K562 (cell line): ENCODE data around the gene KIF18B. TPM values are rescaled to one million over a fixed set of nuclear protein-coding genes. Genes with fewer than 3 reads are reported as not detected.
A peak's percentile ranks its signal among the peaks of the same experiment; 100 is the strongest.
"Not testable (repeated sequence)": the region's sequence is repeated elsewhere in the genome, so short reads cannot be mapped to it uniquely, and the experiment has no call there.

Experiments
- ATAC-seq: fragments of 200-7000 bp; cut with Tn5 transposase; 3 replicates; pipeline ENCODE4 v1.9.1; 2020; ENCODE audit warnings: moderate library complexity
- BruUV-seq: library from RNA; stranded (reverse); fragments of 400-500 nt; replicated peaks from 2 replicates; lab custom pipeline; 2021; lab: Mats Ljungman, UMichigan
- CTCF ChIA-PET: fragments of 300-600 bp; formaldehyde crosslinking; extraction: SDS; loops from one replicate; lab custom pipeline; 2021; ENCODE audit warnings: low intra/inter-chr PET ratio; lab: Yijun Ruan, JAX
- POLR2A ChIA-PET: fragments of 300-600, 350-650 bp; sonication (Branson Sonifier 250); formaldehyde crosslinking; extraction: SDS; loops from one replicate; lab custom pipeline; 2021; ENCODE audit warnings: antibody characterized with exemption, inconsistent platforms; lab: Yijun Ruan, JAX
- DNase-seq, 4 experiments: peaks; one replicate each; pipeline versions ENCODE4 v3.0.0 to v3.0.0-alpha.2; 2011 to 2018; ENCODE audit warnings: low spot score in 3 of 4, mixed read lengths in 3 of 4; ENCODE audit errors: extremely low read depth in 1 of 4
- FAIRE-seq: peaks from 2 replicates; lab custom pipeline; 2011; peaks lifted over from hg19 to GRCh38; lab: Jason Lieb, UNC
- H2AFZ ChIP-seq: 2 replicates; pipeline ENCODE4 v1.6.0; 2011; ENCODE audit warnings: low read depth, low read length, control low read depth, inconsistent platforms
- H3K27ac ChIP-seq: fragments of 200-600 bp; 3 replicates; pipeline ENCODE4 v1.8.0; 2011; ENCODE audit warnings: low read depth, mild to moderate bottlenecking, control low read depth, inconsistent platforms, low read length, moderate library complexity, mixed read lengths; ENCODE audit errors: extremely low read depth
- H3K27me3 ChIP-seq, 2 experiments: fragments of 300-600 bp in 1 of 2; 2 replicates in 1 of 2; 3 replicates in 1 of 2; pipeline versions ENCODE4 v1.6.0 to v1.8.0; 2011; ENCODE audit warnings: inconsistent platforms in 2 of 2, low read length in 2 of 2, mild to moderate bottlenecking in 1 of 2, mixed read lengths in 1 of 2, moderate library complexity in 1 of 2; ENCODE audit not compliant: control insufficient read depth in 2 of 2, insufficient read depth in 2 of 2
- H3K36me3 ChIP-seq: fragments of 300-600 bp; 3 replicates; pipeline ENCODE4 v1.8.0; 2011; ENCODE audit warnings: mild to moderate bottlenecking, low read length, inconsistent platforms; ENCODE audit not compliant: control insufficient read depth, insufficient read depth
- H3K4me1 ChIP-seq, 2 experiments: fragments of 200-600 bp in 1 of 2; replicated peaks in 1 of 2; 2 replicates in 1 of 2; 3 replicates in 1 of 2; pipeline versions ENCODE4 v1.5.1 to v1.8.0; 2011; ENCODE audit warnings: inconsistent platforms in 2 of 2, low read length in 2 of 2, mild to moderate bottlenecking in 1 of 2, mixed read lengths in 1 of 2, moderate library complexity in 1 of 2; ENCODE audit not compliant: control insufficient read depth in 2 of 2, insufficient read depth in 2 of 2
- H3K4me2 ChIP-seq: 2 replicates; pipeline ENCODE4 v1.6.1; 2011; ENCODE audit warnings: low read length, control low read depth, inconsistent platforms, mixed read lengths; ENCODE audit not compliant: insufficient read depth
- H3K4me3 ChIP-seq: fragments of 200-600 bp; sonication (generic), shearing (Covaris generic); 2 replicates; pipeline ENCODE4 v1.5.1; 2016; ENCODE audit warnings: control low read depth, inconsistent platforms
- H3K79me2 ChIP-seq: fragments of 200-600 bp; 3 replicates; pipeline ENCODE4 v1.8.0; 2011; ENCODE audit warnings: low read length, inconsistent platforms; ENCODE audit not compliant: control insufficient read depth, insufficient read depth
- H3K9ac ChIP-seq, 2 experiments: 2 replicates each; pipeline versions ENCODE4 v1.6.0 to v1.6.1; 2011; ENCODE audit warnings: low read depth in 2 of 2, low read length in 2 of 2, control low read depth in 1 of 2, inconsistent platforms in 1 of 2, mild to moderate bottlenecking in 1 of 2, mixed read lengths in 1 of 2; ENCODE audit not compliant: insufficient read depth in 1 of 2
- H3K9me1 ChIP-seq: one replicate; pipeline ENCODE4 v1.6.0; 2011; ENCODE audit warnings: inconsistent platforms, mild to moderate bottlenecking, low read length, moderate library complexity; ENCODE audit not compliant: control insufficient read depth, insufficient read depth
- H3K9me3 ChIP-seq: replicated peaks from 2 replicates; pipeline ENCODE4 v1.5.1; 2011; ENCODE audit warnings: low read depth, low read length, inconsistent platforms; ENCODE audit not compliant: control insufficient read depth, insufficient read depth
- H4K20me1 ChIP-seq: replicated peaks from 2 replicates; pipeline ENCODE4 v1.6.1; 2011; ENCODE audit warnings: low read length, inconsistent platforms, mixed read lengths; ENCODE audit not compliant: control insufficient read depth, insufficient read depth
- ATF1 ChIP-seq, 2 experiments: fragments of 450-650 bp in 1 of 2; IDR thresholded peaks; 2 replicates each; pipeline ENCODE4 v1.6.1; 2016; ENCODE audit warnings: missing compliant biosample characterization in 1 of 2, missing genetic modification characterization in 1 of 2
- NCOA2 ChIP-seq, 2 experiments: fragments of 450-650 bp; IDR thresholded peaks; 2 replicates each; pipeline ENCODE4 v1.6.1; 2018; ENCODE audit warnings: mild to moderate bottlenecking in 2 of 2, moderate library complexity in 1 of 2; ENCODE audit not compliant: partially characterized antibody in 2 of 2
- NFRKB ChIP-seq: fragments of 450-650 bp; IDR thresholded peaks from 2 replicates; pipeline ENCODE4 v1.6.1; 2016; ENCODE audit warnings: low read depth
- WGBS: fragments of 100-300 bp; shearing (Covaris generic); methylation state at CpG from one replicate; pipeline ENCODE4 v1.1.6; 2016; ENCODE audit warnings: low coverage, mixed read lengths; ENCODE audit not compliant: insufficient coverage; ENCODE audit errors: missing lambda C conversion rate; 5-methylcytosine and 5-hydroxymethylcytosine counted together
- in situ Hi-C: fragments of 300-500 bp; cut with MboI; formaldehyde crosslinking; loops from 4 replicates; pipeline ENCODE4 v1.15.0; 2018; ENCODE audit warnings: inconsistent platforms, mixed read lengths
- intact Hi-C: fragments of 100-400 bp; cut with micrococcal nuclease; formaldehyde crosslinking; loops from 2 replicates; pipeline ENCODE4 v1.14.2; 2022
- polyA plus RNA-seq, 8 experiments: library from polyadenylated mRNA; depleted of rRNA in 4 of 8; stranded (reverse) in 5 of 8; unstranded in 3 of 8; fragments of >200 nt; fragmentation: Nextera tagmentation in 2 of 8; fragmentation: Illumina TruSeq in 1 of 8; extraction: Ambion mirVana in 2 of 8; extraction: Trizol in 1 of 8; gene quantifications; 2 replicates each; pipeline versions ENCODE4 v1.2.1 to v1.2.3, GENCODE V29; 2011 to 2014; ENCODE audit warnings: inconsistent platforms in 1 of 8, missing spikeins in 1 of 8
- total RNA-seq, 7 experiments: library from RNA; depleted of rRNA in 6 of 7; stranded (reverse); fragments of >200 nt in 6 of 7; fragmentation: Illumina TruSeq in 2 of 7; extraction: Trizol in 2 of 7; gene quantifications; 2 replicates each; pipeline versions ENCODE4 v1.2.1 to v1.2.3, GENCODE V29; 2011 to 2021; ENCODE audit warnings: low replicate concordance in 1 of 7
- TF ChIP-seq, protein P1 (sequence below): IDR thresholded peaks from 3 replicates; pipeline ENCODE4 v1.6.1; 2011; ENCODE audit warnings: borderline replicate concordance, mild to moderate bottlenecking, moderate library complexity; ENCODE audit not compliant: insufficient read length; ENCODE audit errors: extremely low read depth
- TF ChIP-seq, protein P2 (sequence below), 2 experiments: fragments of 450-650 bp in 1 of 2; sonication (generic) in 1 of 2; formaldehyde crosslinking; conservative IDR thresholded peaks; 2 replicates each; pipeline versions ENCODE4 v1.4.0 to v1.8.1; 2020 to 2022; ENCODE audit warnings: mild to moderate bottlenecking in 1 of 2, missing genetic modification reagents in 1 of 2
- TF ChIP-seq, protein P3 (sequence below): fragments of 450-650 bp; formaldehyde crosslinking; IDR thresholded peaks from 2 replicates; pipeline ENCODE4 v1.4.0; 2020; ENCODE audit warnings: mild to moderate bottlenecking, moderate library complexity
- TF ChIP-seq, protein P4 (sequence below): fragments of 450-650 bp; formaldehyde crosslinking; IDR thresholded peaks from 2 replicates; pipeline ENCODE4 v1.4.0; 2022; ENCODE audit warnings: missing genetic modification characterization

Gene KIF18B
- total and polyA plus RNA-seq, 9 of the 15 experiments (the other 6 are each of a cell fraction or from before 2014, with no cell fraction given), result 2.0 to 42.8 (median 13.2) TPM

DNA sequence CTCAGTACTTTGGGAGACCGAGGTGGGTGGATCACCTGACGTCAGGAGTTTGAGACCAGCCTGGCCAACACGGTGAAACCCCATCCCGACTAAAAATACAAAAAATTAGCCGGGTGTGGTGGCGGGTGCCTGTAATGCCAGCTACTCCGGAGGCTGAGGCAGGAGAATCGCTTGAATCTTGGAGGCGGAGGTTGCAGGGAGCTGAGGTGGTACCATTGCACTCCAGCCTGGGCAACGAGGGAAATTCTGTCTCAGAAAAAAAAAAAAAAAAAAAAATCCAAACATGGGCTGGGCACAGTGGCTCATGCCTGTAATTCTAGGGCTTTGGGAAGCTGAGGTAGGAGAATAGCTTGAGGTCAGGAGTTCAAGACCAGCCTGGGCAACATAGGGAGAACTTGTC, 1.9 kb downstream of the KIF18B start:
- CTCF ChIA-PET, result not testable (repeated sequence)

DNA sequence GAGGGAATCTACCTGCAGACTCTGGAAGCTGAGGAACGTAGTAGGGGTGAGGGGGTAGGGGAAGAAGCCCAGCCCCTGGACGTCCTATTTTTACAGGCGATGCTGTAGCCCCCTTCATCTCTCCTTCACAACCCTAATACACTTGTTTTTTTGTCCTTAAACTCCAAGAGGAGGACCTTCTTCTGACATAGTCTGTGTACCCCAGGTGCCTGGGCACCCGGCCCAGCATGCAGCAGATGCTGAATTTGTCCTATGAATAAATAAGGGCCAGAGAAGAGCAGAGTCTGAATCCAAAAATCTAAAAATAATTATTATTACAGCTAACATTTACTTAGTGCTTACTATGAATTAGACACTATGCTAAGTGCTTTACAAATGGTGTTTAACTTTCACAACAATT, 5.1 kb downstream of the KIF18B start:
- ATAC-seq (no peak), DNase-seq (no peak), FAIRE-seq (no peak)
- Histone ChIP-seq H3K9me1 (no peaks in the 10 kb centered on the region), H3K9me3 (no peaks in the 10 kb centered on the region), H4K20me1 (no peaks in the 10 kb centered on the region), H3K27ac (no peak overlapping the region), H3K4me2 (no peak overlapping the region), H3K4me1 (peaks cover 0 to 16% of the 10 kb centered on the region in 2 experiments; a peak in 2 of 5 replicates), H3K36me3 (peaks cover 67% of the 10 kb centered on the region), H2AFZ (no peak overlapping the region), H3K4me3 (no peak overlapping the region), H3K27me3 (no peaks in the 10 kb centered on the region), H3K9ac (no peak overlapping the region), H3K79me2 (peaks cover 86% of the 10 kb centered on the region)
- WGBS, result 89% methylated on average over 4 of the region's 4 CpGs
- ChIA-PET CTCF (no interaction called here), POLR2A (interaction anchor here (0.8 to 2.0 kb wide), 7 partner anchors 8 to 206 kb away, joined by 3 to 9 read pairs (median 3); no protein-coding TSS in a partner anchor)
- BruUV-seq, result no TSS peak
- in situ Hi-C loops, result no loop called here
- intact Hi-C loops, result no loop called here
- TF ChIP-seq, protein P1, sequence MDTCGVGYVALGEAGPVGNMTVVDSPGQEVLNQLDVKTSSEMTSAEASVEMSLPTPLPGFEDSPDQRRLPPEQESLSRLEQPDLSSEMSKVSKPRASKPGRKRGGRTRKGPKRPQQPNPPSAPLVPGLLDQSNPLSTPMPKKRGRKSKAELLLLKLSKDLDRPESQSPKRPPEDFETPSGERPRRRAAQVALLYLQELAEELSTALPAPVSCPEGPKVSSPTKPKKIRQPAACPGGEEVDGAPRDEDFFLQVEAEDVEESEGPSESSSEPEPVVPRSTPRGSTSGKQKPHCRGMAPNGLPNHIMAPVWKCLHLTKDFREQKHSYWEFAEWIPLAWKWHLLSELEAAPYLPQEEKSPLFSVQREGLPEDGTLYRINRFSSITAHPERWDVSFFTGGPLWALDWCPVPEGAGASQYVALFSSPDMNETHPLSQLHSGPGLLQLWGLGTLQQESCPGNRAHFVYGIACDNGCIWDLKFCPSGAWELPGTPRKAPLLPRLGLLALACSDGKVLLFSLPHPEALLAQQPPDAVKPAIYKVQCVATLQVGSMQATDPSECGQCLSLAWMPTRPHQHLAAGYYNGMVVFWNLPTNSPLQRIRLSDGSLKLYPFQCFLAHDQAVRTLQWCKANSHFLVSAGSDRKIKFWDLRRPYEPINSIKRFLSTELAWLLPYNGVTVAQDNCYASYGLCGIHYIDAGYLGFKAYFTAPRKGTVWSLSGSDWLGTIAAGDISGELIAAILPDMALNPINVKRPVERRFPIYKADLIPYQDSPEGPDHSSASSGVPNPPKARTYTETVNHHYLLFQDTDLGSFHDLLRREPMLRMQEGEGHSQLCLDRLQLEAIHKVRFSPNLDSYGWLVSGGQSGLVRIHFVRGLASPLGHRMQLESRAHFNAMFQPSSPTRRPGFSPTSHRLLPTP, result no peak
- TF ChIP-seq, protein P2, sequence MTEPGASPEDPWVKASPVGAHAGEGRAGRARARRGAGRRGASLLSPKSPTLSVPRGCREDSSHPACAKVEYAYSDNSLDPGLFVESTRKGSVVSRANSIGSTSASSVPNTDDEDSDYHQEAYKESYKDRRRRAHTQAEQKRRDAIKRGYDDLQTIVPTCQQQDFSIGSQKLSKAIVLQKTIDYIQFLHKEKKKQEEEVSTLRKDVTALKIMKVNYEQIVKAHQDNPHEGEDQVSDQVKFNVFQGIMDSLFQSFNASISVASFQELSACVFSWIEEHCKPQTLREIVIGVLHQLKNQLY (CRISPR knock-in tag; conservative IDR thresholded peaks at IDR 0.05), result no peak
- TF ChIP-seq NFRKB (no peak), NCOA2 (IDR thresholded peaks at IDR 0.05; ENCODE audit: partially characterized antibody in 2 of 2) (no peak), ATF1 (CRISPR knock-in tag; IDR thresholded peaks at IDR 0.05) (no peak), ATF1 (tag; IDR thresholded peaks at IDR 0.05) (no peak)
- TF ChIP-seq, protein P3, sequence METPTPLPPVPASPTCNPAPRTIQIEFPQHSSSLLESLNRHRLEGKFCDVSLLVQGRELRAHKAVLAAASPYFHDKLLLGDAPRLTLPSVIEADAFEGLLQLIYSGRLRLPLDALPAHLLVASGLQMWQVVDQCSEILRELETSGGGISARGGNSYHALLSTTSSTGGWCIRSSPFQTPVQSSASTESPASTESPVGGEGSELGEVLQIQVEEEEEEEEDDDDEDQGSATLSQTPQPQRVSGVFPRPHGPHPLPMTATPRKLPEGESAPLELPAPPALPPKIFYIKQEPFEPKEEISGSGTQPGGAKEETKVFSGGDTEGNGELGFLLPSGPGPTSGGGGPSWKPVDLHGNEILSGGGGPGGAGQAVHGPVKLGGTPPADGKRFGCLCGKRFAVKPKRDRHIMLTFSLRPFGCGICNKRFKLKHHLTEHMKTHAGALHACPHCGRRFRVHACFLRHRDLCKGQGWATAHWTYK (CRISPR knock-in tag), result no peak
- TF ChIP-seq, protein P4, sequence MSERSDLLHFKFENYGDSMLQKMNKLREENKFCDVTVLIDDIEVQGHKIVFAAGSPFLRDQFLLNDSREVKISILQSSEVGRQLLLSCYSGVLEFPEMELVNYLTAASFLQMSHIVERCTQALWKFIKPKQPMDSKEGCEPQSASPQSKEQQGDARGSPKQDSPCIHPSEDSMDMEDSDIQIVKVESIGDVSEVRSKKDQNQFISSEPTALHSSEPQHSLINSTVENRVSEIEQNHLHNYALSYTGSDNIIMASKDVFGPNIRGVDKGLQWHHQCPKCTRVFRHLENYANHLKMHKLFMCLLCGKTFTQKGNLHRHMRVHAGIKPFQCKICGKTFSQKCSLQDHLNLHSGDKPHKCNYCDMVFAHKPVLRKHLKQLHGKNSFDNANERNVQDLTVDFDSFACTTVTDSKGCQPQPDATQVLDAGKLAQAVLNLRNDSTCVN (CRISPR knock-in tag), result no peak

More for the DNA sequence above, 1.9 kb downstream of the KIF18B start:
- in situ Hi-C loops, intact Hi-C loops, FAIRE-seq, H3K27me3 ChIP-seq, DNase-seq, BruUV-seq, H3K9me3 ChIP-seq, ATAC-seq, H4K20me1 ChIP-seq, H3K9me1 ChIP-seq, H3K27ac ChIP-seq, H2AFZ ChIP-seq: not testable (repeated sequence)
- peaks cover 71% of the 10 kb centered on the region for H3K79me2 ChIP-seq
- peaks cover 5 to 22% of the 10 kb centered on the region in 2 experiments; a peak in 3 of 5 replicates for H3K4me1 ChIP-seq
- peak overlapping the region; percentile 35; the same call in 1 of the 2 replicates for H3K4me2 ChIP-seq
- peaks cover 46% of the 10 kb centered on the region for H3K36me3 ChIP-seq
- peak overlapping the region; percentile 81; the same call in 1 of the 2 replicates for H3K4me3 ChIP-seq
- 59% methylated on average over 7 of the region's 10 CpGs for WGBS
- POLR2A ChIA-PET, result interaction anchor here (1.3 kb wide), 1 partner anchor 31 kb away, joined by 4 read pairs; the partner anchor contains the start of gene GFAP
- H3K9ac ChIP-seq, result peak overlapping the region; percentile 61 to 93; a peak in 2 of 4 replicates
